Lung (tissue), 12 donors: ENCODE data around the gene WDSUB1. TPM values are rescaled to one million over a fixed set of nuclear protein-coding genes. Genes with fewer than 3 reads are reported as not detected.
A peak's percentile ranks its signal among the peaks of the same experiment; 100 is the strongest.

Experiments used
- ATAC-seq: fragments of 200-7000 bp; cut with Tn5 transposase; one replicate; pipeline ENCODE4 v1.9.1; 2020; ENCODE audit warnings: moderate number of reproducible peaks; ENCODE audit not compliant: insufficient read depth, low FRiP score
- DNase-seq, 3 donors: peaks; one replicate each; pipeline ENCODE4 v3.0.0-alpha.2; 2013 to 2017
- H3K27ac ChIP-seq, 2 donors: one replicate each; pipeline ENCODE4 v1.5.1; 2013; ENCODE audit warnings: mild to moderate bottlenecking in 2 of 2, moderate library complexity in 2 of 2, control low read depth in 1 of 2, inconsistent platforms in 1 of 2, low read depth in 1 of 2, low read length in 1 of 2
- H3K27me3 ChIP-seq, 3 donors: one replicate each; pipeline ENCODE4 v1.5.1; 2013; ENCODE audit warnings: low read length in 2 of 3; ENCODE audit not compliant: control insufficient read depth in 3 of 3, insufficient read depth in 3 of 3
- H3K36me3 ChIP-seq, 4 donors: one replicate each; pipeline ENCODE4 v1.5.1; 2013; ENCODE audit warnings: low read length in 4 of 4, mild to moderate bottlenecking in 1 of 4, moderate library complexity in 1 of 4; ENCODE audit not compliant: control insufficient read depth in 4 of 4, insufficient read depth in 4 of 4
- H3K4me1 ChIP-seq, 5 donors: one replicate each; pipeline ENCODE4 v1.5.1; 2013; ENCODE audit warnings: low read length in 5 of 5, mild to moderate bottlenecking in 2 of 5, moderate library complexity in 1 of 5; ENCODE audit not compliant: control insufficient read depth in 5 of 5, insufficient read depth in 5 of 5
- H3K4me3 ChIP-seq: one replicate; pipeline ENCODE4 v1.5.1; 2013; ENCODE audit warnings: mild to moderate bottlenecking, control low read depth, moderate library complexity
- H3K9ac ChIP-seq, 2 donors: one replicate each; pipeline ENCODE4 v1.5.1; 2013; ENCODE audit warnings: low read length in 2 of 2, control low read depth in 1 of 2; ENCODE audit not compliant: insufficient read depth in 1 of 2
- H3K9me3 ChIP-seq, 4 donors: one replicate each; pipeline ENCODE4 v1.5.1; 2013; ENCODE audit warnings: low read length in 3 of 4, mild to moderate bottlenecking in 1 of 4, moderate library complexity in 1 of 4; ENCODE audit not compliant: control insufficient read depth in 4 of 4, insufficient read depth in 3 of 4
- CTCF ChIP-seq: IDR thresholded peaks from 2 replicates; pipeline ENCODE4 v1.5.1; 2012; ENCODE audit warnings: mild to moderate bottlenecking; ENCODE audit errors: control extremely low read depth, extremely low read depth
- WGBS, 2 donors: extraction: QIAGEN DNeasy Blood & Tissue Kit; methylation state at CpG; one replicate each; pipeline ENCODE4 v1.1.7; 2013; 5-methylcytosine and 5-hydroxymethylcytosine counted together
- polyA plus RNA-seq, 2 donors: library from polyadenylated mRNA; stranded (reverse); fragments of 200-250 nt; gene quantifications; one replicate each; pipeline ENCODE4 v1.2.1, GENCODE V29; 2013
- total RNA-seq, 2 donors: library from RNA; depleted of rRNA in 1 of 2; stranded (reverse); fragments of >200 nt in 1 of 2; gene quantifications; one replicate each; pipeline ENCODE4 v1.2.1, GENCODE V29; 2014 to 2021
- donor health status: control.
- donor health status: control.
- donor health status: Bipolar disorder and iron deficiency.
- donor health status: healthy.
- donor health status: DM: yes; HTN: yes; CAD: no.

WDSUB1 gene
- total and polyA plus RNA-seq, 4 donors, result 7.7 to 18.3 (median 9.8) TPM

- 86 to 89% methylated on average over 15 of the region's 15 CpGs for WGBS, 2 donors
- no peak for ATAC-seq
These were observed 76.9 kb downstream of the WDSUB1 start for GRCh38 chr2:159209341-159210306.

GRCh38 chr2:159208438-159208837, 78.1 kb downstream of the WDSUB1 start:
- DNase-seq, result no peak
- no peak for TF ChIP-seq CTCF
- Histone ChIP-seq H3K27ac (no peak overlapping the region), H3K4me1 (peaks cover 0 to 12% (median 4%) of the 10 kb centered on the region in 5 donors), H3K27me3 (no peaks in the 10 kb centered on the region), H3K9ac (no peak overlapping the region), H3K9me3 (no peaks in the 10 kb centered on the region), H3K4me3 (no peak overlapping the region), H3K36me3 (peaks cover 4 to 30% (median 6%) of the 10 kb centered on the region in 4 donors)
- 81 to 92% methylated on average over 5 of the region's 5 CpGs for WGBS, 2 donors
- no peak for ATAC-seq

More at GRCh38 chr2:159209341-159210306, 76.9 kb downstream of the WDSUB1 start:
- Histone ChIP-seq H3K9ac (no peak overlapping the region), H3K27me3 (no peaks in the 10 kb centered on the region), H3K36me3 (peaks cover 4 to 31% (median 8%) of the 10 kb centered on the region in 4 donors), H3K27ac (no peak overlapping the region), H3K4me1 (peaks cover 0 to 12% (median 4%) of the 10 kb centered on the region in 5 donors), H3K4me3 (no peak overlapping the region), H3K9me3 (no peaks in the 10 kb centered on the region)
- DNase-seq, result no peak
- no peak for TF ChIP-seq CTCF

GRCh38 chr2:159206736-159207380, 79.6 kb downstream of the WDSUB1 start:
- peaks cover 2 to 16% (median 9%) of the 10 kb centered on the region in 5 donors for H3K4me1 ChIP-seq
- H3K27ac ChIP-seq, result peak overlapping the region in 1 of 2 donors; percentile 71
- H3K4me3 ChIP-seq, result no peak overlapping the region
- 84 to 94% methylated on average over 6 of the region's 6 CpGs for WGBS, 2 donors
- no peak for TF ChIP-seq CTCF
- H3K9me3 ChIP-seq, result no peaks in the 10 kb centered on the region
- no peak for ATAC-seq
- peak in 2 of 3 donors; percentile 19 to 34 for DNase-seq
- H3K36me3 ChIP-seq, result peaks cover 4 to 24% (median 7%) of the 10 kb centered on the region in 4 donors
- no peak overlapping the region for H3K9ac ChIP-seq
- H3K27me3 ChIP-seq, result no peaks in the 10 kb centered on the region
